ENCODE measurements around the gene ANKRD33.

ANKRD33 gene

DNA sequence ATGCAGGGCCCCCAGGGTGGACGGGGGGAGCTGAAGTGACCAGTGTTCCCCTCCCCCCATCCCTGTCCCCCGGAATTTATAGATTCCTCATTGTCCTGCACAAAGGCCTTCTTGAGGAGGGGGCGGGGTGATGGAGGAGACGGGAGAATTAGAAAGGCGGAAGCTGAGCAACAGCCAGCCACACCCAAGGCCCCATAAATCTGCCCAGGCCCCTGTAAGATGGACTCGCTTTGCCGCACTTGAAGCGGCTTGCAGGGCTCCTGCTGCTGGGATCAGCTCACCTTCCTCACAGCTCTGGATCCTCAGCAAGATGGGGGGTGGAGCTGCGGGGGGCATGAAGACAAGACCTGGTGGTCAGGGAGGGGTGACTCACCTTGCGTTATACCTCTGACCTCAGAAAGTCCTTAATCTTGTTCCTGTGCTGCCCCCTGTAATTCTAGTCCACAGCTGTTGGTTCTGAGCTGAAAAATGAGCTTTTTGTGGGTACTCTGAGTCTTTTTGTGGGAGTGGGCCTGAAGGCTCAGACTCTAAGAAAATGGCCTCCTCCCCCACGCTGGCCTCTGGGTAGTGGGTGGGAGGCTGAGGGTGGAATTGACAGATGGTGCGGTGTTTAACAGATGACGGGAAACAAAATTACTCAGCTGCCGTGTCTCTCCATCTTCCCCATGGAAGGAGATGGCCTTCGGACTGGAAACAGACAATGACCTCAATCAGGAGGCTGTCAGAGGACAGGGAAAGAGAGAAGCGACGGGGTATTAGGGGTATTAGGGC is 15.8 kb upstream of the ANKRD33 start:
- H3K4me1 ChIP-seq (ENCODE audit: low read depth, poor library complexity, severe bottlenecking), result no peaks in the 10 kb centered on the region
- H3K27ac ChIP-seq, result no peak overlapping the region
- no peaks in the 10 kb centered on the region; the same call in 1 of the 2 replicates for H3K27me3 ChIP-seq (ENCODE audit: insufficient read depth, low read depth)
- TF ChIP-seq, protein P1, sequence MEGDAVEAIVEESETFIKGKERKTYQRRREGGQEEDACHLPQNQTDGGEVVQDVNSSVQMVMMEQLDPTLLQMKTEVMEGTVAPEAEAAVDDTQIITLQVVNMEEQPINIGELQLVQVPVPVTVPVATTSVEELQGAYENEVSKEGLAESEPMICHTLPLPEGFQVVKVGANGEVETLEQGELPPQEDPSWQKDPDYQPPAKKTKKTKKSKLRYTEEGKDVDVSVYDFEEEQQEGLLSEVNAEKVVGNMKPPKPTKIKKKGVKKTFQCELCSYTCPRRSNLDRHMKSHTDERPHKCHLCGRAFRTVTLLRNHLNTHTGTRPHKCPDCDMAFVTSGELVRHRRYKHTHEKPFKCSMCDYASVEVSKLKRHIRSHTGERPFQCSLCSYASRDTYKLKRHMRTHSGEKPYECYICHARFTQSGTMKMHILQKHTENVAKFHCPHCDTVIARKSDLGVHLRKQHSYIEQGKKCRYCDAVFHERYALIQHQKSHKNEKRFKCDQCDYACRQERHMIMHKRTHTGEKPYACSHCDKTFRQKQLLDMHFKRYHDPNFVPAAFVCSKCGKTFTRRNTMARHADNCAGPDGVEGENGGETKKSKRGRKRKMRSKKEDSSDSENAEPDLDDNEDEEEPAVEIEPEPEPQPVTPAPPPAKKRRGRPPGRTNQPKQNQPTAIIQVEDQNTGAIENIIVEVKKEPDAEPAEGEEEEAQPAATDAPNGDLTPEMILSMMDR (conservative IDR thresholded peaks at IDR 0.05; ENCODE audit: low read depth, low read length), result no peak
- H3K4me2 ChIP-seq, result no peak overlapping the region
- H3K36me3 ChIP-seq (ENCODE audit: insufficient read depth), result no peaks in the 10 kb centered on the region
- H2AFZ ChIP-seq (ENCODE audit: low read depth), result no peak overlapping the region
- H3K4me3 ChIP-seq (IDR thresholded peaks at IDR 0.05; ENCODE audit: insufficient read depth, low read depth, low read length), result no peak overlapping the region
- H3K9ac ChIP-seq, result no peak overlapping the region
- no peaks in the 10 kb centered on the region for H3K79me2 ChIP-seq (ENCODE audit: insufficient read depth, low read depth)
- no peaks in the 10 kb centered on the region for H4K20me1 ChIP-seq (ENCODE audit: insufficient read depth)

DNA sequence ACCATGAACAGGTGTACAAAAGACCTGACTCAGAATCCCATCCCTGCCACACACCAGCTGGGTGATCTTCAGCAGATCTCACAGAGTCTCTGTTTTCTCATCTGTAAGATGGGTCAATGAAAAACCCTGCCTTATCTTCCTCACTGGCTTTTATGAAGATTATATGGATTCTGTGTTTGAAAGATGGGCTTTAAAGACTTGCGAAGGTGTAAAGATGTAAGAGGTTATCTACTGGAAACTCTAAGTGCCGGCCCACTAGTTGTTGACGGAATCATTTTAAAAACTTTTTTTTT is 15.3 kb upstream of the ANKRD33 start:
- no peak overlapping the region for H3K9ac ChIP-seq
- no peaks in the 10 kb centered on the region for H3K79me2 ChIP-seq (ENCODE audit: insufficient read depth, low read depth)
- no peak overlapping the region for H3K27ac ChIP-seq
- H3K27me3 ChIP-seq (ENCODE audit: insufficient read depth, low read depth), result no peaks in the 10 kb centered on the region; the same call in 1 of the 2 replicates
- no peaks in the 10 kb centered on the region for H3K4me1 ChIP-seq (ENCODE audit: low read depth, poor library complexity, severe bottlenecking)
- H3K36me3 ChIP-seq (ENCODE audit: insufficient read depth), result no peaks in the 10 kb centered on the region
- no peaks in the 10 kb centered on the region for H4K20me1 ChIP-seq (ENCODE audit: insufficient read depth)
- no peak overlapping the region for H3K4me3 ChIP-seq (IDR thresholded peaks at IDR 0.05; ENCODE audit: insufficient read depth, low read depth, low read length)
- TF ChIP-seq, protein P1 (conservative IDR thresholded peaks at IDR 0.05; ENCODE audit: low read depth, low read length), result no peak
- H3K4me2 ChIP-seq, result no peak overlapping the region
- no peak overlapping the region for H2AFZ ChIP-seq (ENCODE audit: low read depth)

DNA sequence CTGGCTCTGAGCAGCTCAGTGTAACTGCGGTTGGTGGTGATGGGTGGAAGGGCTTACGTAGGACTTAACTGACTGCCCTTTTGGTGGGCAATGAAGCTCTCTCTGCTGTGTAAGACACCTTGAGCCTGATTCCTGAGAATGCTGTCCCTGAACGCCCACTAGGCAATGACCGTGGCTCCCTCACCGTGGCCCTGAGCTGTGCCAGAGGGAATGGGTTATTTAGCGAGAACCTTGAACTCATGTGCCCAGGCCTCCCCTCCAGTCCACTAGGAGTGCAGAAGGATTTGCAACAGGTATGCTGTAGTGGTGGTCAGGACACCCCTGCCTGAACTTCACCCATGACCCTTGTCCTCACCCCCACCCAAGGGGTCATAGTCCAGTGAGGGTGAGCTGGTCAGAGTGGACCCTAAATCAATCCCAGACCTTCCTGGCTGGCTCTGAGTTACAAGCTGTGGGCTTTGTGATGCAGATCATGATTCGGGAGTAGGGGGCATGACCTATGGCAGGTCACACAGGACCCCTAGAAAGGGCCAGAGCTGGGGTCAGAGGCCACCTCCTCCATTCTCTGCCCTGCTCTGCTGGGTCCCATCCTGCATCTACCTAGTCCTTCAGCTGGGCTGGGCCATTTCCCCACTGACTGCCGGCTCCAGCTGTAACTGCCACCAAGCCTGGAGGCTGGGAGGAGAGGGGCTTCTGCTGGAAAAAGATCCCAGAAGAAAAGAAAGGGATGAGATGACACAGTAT is 14.5 kb upstream of the ANKRD33 start:
- Histone ChIP-seq H3K9ac (no peak overlapping the region), H4K20me1 (ENCODE audit: insufficient read depth) (no peaks in the 10 kb centered on the region)

DNA sequence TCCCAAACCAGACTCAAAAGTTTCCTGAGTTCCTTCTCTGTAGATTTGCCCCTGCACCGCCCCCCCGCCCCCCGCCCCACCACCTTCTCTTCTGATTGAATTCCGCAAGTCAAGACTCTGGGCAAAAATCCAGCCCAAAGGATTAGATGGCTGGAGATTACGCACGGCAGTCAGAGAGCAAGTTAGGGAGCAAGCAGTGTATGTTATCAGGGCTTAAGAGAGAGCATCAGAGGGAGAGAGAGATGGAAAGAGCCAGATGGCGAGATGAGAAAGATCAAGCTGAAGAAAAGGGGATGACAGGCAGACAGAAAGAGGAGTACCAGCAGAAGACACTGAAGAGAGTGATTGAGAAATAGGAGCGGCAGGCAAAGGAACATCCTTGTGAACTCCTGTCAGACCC is 13.9 kb upstream of the ANKRD33 start:
- TF ChIP-seq, protein P1 (conservative IDR thresholded peaks at IDR 0.05; ENCODE audit: low read depth, low read length), result no peak
- Histone ChIP-seq H3K4me1 (ENCODE audit: low read depth, poor library complexity, severe bottlenecking) (no peaks in the 10 kb centered on the region), H3K27ac (no peak overlapping the region), H4K20me1 (ENCODE audit: insufficient read depth) (no peaks in the 10 kb centered on the region), H3K9ac (no peak overlapping the region), H3K27me3 (ENCODE audit: insufficient read depth, low read depth) (no peaks in the 10 kb centered on the region; the same call in 1 of the 2 replicates), H3K79me2 (ENCODE audit: insufficient read depth, low read depth) (no peaks in the 10 kb centered on the region), H3K4me3 (IDR thresholded peaks at IDR 0.05; ENCODE audit: insufficient read depth, low read depth, low read length) (no peak overlapping the region), H2AFZ (ENCODE audit: low read depth) (no peak overlapping the region), H3K36me3 (ENCODE audit: insufficient read depth) (no peaks in the 10 kb centered on the region), H3K4me2 (no peak overlapping the region)

More for the DNA sequence above, 14.5 kb upstream of the ANKRD33 start:
- Histone ChIP-seq H3K4me3 (IDR thresholded peaks at IDR 0.05; ENCODE audit: insufficient read depth, low read depth, low read length) (no peak overlapping the region), H3K4me1 (ENCODE audit: low read depth, poor library complexity, severe bottlenecking) (no peaks in the 10 kb centered on the region), H3K4me2 (no peak overlapping the region), H3K27me3 (ENCODE audit: insufficient read depth, low read depth) (no peaks in the 10 kb centered on the region; the same call in 1 of the 2 replicates), H3K79me2 (ENCODE audit: insufficient read depth, low read depth) (no peaks in the 10 kb centered on the region), H3K27ac (no peak overlapping the region), H2AFZ (ENCODE audit: low read depth) (no peak overlapping the region), H3K36me3 (ENCODE audit: insufficient read depth) (no peaks in the 10 kb centered on the region)
- TF ChIP-seq, protein P1 (conservative IDR thresholded peaks at IDR 0.05; ENCODE audit: low read depth, low read length), result no peak
